Measurements from ENCODE around the gene TMEM163.

TMEM163 gene

GRCh38 chr2:134465228-134466105 is 253.3 kb downstream of the TMEM163 start:
- Histone ChIP-seq H3K27ac (ENCODE audit: low read depth, low read length) (no peak overlapping the region), H3K4me3 (ENCODE audit: low read depth, low read length) (no peak overlapping the region), H3K36me3 (ENCODE audit: insufficient read depth, low read length) (no peaks in the 10 kb centered on the region), H3K79me2 (ENCODE audit: control insufficient read depth, insufficient read depth, low read length, unreplicated experiment) (no peaks in the 10 kb centered on the region), H3K27me3 (ENCODE audit: insufficient read depth, low read length) (peaks cover 15% of the 10 kb centered on the region; the same call in 1 of the 2 replicates), H3K4me1 (ENCODE audit: control insufficient read depth, insufficient read depth, low read length, unreplicated experiment) (peaks cover 7% of the 10 kb centered on the region), H2AFZ (ENCODE audit: low read length, unreplicated experiment) (no peak overlapping the region)

- peaks cover 15% of the 10 kb centered on the region; the same call in 1 of the 2 replicates for H3K27me3 ChIP-seq (ENCODE audit: insufficient read depth, low read length)
These were observed 255.1 kb downstream of the TMEM163 start for GRCh38 chr2:134463699-134464022.

GRCh38 chr2:134462791-134463698 is 255.8 kb downstream of the TMEM163 start:
- no peak overlapping the region for H2AFZ ChIP-seq (ENCODE audit: low read length, unreplicated experiment)
- no peak overlapping the region for H3K4me3 ChIP-seq (ENCODE audit: low read depth, low read length)
- no peaks in the 10 kb centered on the region for H3K36me3 ChIP-seq (ENCODE audit: insufficient read depth, low read length)
- no peak overlapping the region for H3K27ac ChIP-seq (ENCODE audit: low read depth, low read length)
- no peaks in the 10 kb centered on the region for H3K79me2 ChIP-seq (ENCODE audit: control insufficient read depth, insufficient read depth, low read length, unreplicated experiment)
- peaks cover 7% of the 10 kb centered on the region for H3K4me1 ChIP-seq (ENCODE audit: control insufficient read depth, insufficient read depth, low read length, unreplicated experiment)
- peaks cover 15% of the 10 kb centered on the region; the same call in 1 of the 2 replicates for H3K27me3 ChIP-seq (ENCODE audit: insufficient read depth, low read length)

More at GRCh38 chr2:134463699-134464022, 255.1 kb downstream of the TMEM163 start:
- Histone ChIP-seq H2AFZ (ENCODE audit: low read length, unreplicated experiment) (no peak overlapping the region), H3K4me1 (ENCODE audit: control insufficient read depth, insufficient read depth, low read length, unreplicated experiment) (peaks cover 7% of the 10 kb centered on the region), H3K4me3 (ENCODE audit: low read depth, low read length) (no peak overlapping the region), H3K36me3 (ENCODE audit: insufficient read depth, low read length) (no peaks in the 10 kb centered on the region), H3K79me2 (ENCODE audit: control insufficient read depth, insufficient read depth, low read length, unreplicated experiment) (no peaks in the 10 kb centered on the region), H3K27ac (ENCODE audit: low read depth, low read length) (no peak overlapping the region)

GRCh38 chr2:134462275-134462674 is 256.5 kb downstream of the TMEM163 start:
- H3K36me3 ChIP-seq (ENCODE audit: insufficient read depth, low read length), result no peaks in the 10 kb centered on the region
- H3K4me3 ChIP-seq (ENCODE audit: low read depth, low read length), result no peak overlapping the region
- H3K27ac ChIP-seq (ENCODE audit: low read depth, low read length), result no peak overlapping the region
- H3K79me2 ChIP-seq (ENCODE audit: control insufficient read depth, insufficient read depth, low read length, unreplicated experiment), result no peaks in the 10 kb centered on the region
- peaks cover 15% of the 10 kb centered on the region; the same call in 1 of the 2 replicates for H3K27me3 ChIP-seq (ENCODE audit: insufficient read depth, low read length)
- H3K4me1 ChIP-seq (ENCODE audit: control insufficient read depth, insufficient read depth, low read length, unreplicated experiment), result peaks cover 7% of the 10 kb centered on the region
- no peak overlapping the region for H2AFZ ChIP-seq (ENCODE audit: low read length, unreplicated experiment)

GRCh38 chr2:134461511-134461910 is 257.3 kb downstream of the TMEM163 start:
- H3K79me2 ChIP-seq (ENCODE audit: control insufficient read depth, insufficient read depth, low read length, unreplicated experiment), result no peaks in the 10 kb centered on the region
- H3K27me3 ChIP-seq (ENCODE audit: insufficient read depth, low read length), result peaks cover 15% of the 10 kb centered on the region; the same call in 1 of the 2 replicates
- H3K27ac ChIP-seq (ENCODE audit: low read depth, low read length), result no peak overlapping the region
- no peak overlapping the region for H2AFZ ChIP-seq (ENCODE audit: low read length, unreplicated experiment)
- H3K4me1 ChIP-seq (ENCODE audit: control insufficient read depth, insufficient read depth, low read length, unreplicated experiment), result peaks cover 7% of the 10 kb centered on the region
- H3K36me3 ChIP-seq (ENCODE audit: insufficient read depth, low read length), result no peaks in the 10 kb centered on the region
- H3K4me3 ChIP-seq (ENCODE audit: low read depth, low read length), result no peak overlapping the region

- no peaks in the 10 kb centered on the region for H3K36me3 ChIP-seq (ENCODE audit: insufficient read depth, low read length)
- no peak overlapping the region for H2AFZ ChIP-seq (ENCODE audit: low read length, unreplicated experiment)
- H3K4me1 ChIP-seq (ENCODE audit: control insufficient read depth, insufficient read depth, low read length, unreplicated experiment), result peaks cover 7% of the 10 kb centered on the region
- H3K27me3 ChIP-seq (ENCODE audit: insufficient read depth, low read length), result peaks cover 15% of the 10 kb centered on the region; the same call in 1 of the 2 replicates
- H3K27ac ChIP-seq (ENCODE audit: low read depth, low read length), result no peak overlapping the region
- H3K4me3 ChIP-seq (ENCODE audit: low read depth, low read length), result no peak overlapping the region
- no peaks in the 10 kb centered on the region for H3K79me2 ChIP-seq (ENCODE audit: control insufficient read depth, insufficient read depth, low read length, unreplicated experiment)
These were observed 258.2 kb downstream of the TMEM163 start for GRCh38 chr2:134460583-134460998.

GRCh38 chr2:134459706-134460406 is 258.9 kb downstream of the TMEM163 start:
- Histone ChIP-seq H3K27ac (ENCODE audit: low read depth, low read length) (no peak overlapping the region), H3K27me3 (ENCODE audit: insufficient read depth, low read length) (0 out of 2 replicates have a peak, but pooled peaks cover 15% of the 10 kb centered on the region), H3K36me3 (ENCODE audit: insufficient read depth, low read length) (no peaks in the 10 kb centered on the region), H3K79me2 (ENCODE audit: control insufficient read depth, insufficient read depth, low read length, unreplicated experiment) (no peaks in the 10 kb centered on the region), H2AFZ (ENCODE audit: low read length, unreplicated experiment) (no peak overlapping the region), H3K4me1 (ENCODE audit: control insufficient read depth, insufficient read depth, low read length, unreplicated experiment) (peaks cover 7% of the 10 kb centered on the region), H3K4me3 (ENCODE audit: low read depth, low read length) (no peak overlapping the region)

GRCh38 chr2:134458950-134459349 is 259.9 kb downstream of the TMEM163 start:
- Histone ChIP-seq H2AFZ (ENCODE audit: low read length, unreplicated experiment) (no peak overlapping the region), H3K79me2 (ENCODE audit: control insufficient read depth, insufficient read depth, low read length, unreplicated experiment) (no peaks in the 10 kb centered on the region), H3K4me3 (ENCODE audit: low read depth, low read length) (no peak overlapping the region), H3K36me3 (ENCODE audit: insufficient read depth, low read length) (no peaks in the 10 kb centered on the region), H3K27me3 (ENCODE audit: insufficient read depth, low read length) (0 out of 2 replicates have a peak, but pooled peaks cover 14% of the 10 kb centered on the region), H3K4me1 (ENCODE audit: control insufficient read depth, insufficient read depth, low read length, unreplicated experiment) (peaks cover 7% of the 10 kb centered on the region), H3K27ac (ENCODE audit: low read depth, low read length) (no peak overlapping the region)

GRCh38 chr2:134458473-134458853 is 260.3 kb downstream of the TMEM163 start:
- Histone ChIP-seq H3K36me3 (ENCODE audit: insufficient read depth, low read length) (no peaks in the 10 kb centered on the region), H3K79me2 (ENCODE audit: control insufficient read depth, insufficient read depth, low read length, unreplicated experiment) (no peaks in the 10 kb centered on the region), H3K27me3 (ENCODE audit: insufficient read depth, low read length) (0 out of 2 replicates have a peak, but pooled peaks cover 10% of the 10 kb centered on the region), H3K4me1 (ENCODE audit: control insufficient read depth, insufficient read depth, low read length, unreplicated experiment) (peaks cover 7% of the 10 kb centered on the region), H2AFZ (ENCODE audit: low read length, unreplicated experiment) (no peak overlapping the region), H3K27ac (ENCODE audit: low read depth, low read length) (no peak overlapping the region), H3K4me3 (ENCODE audit: low read depth, low read length) (no peak overlapping the region)

Data from ACC112 (cell line).